HEK293T (cell line): ENCODE data around the gene BCL3.
"Not testable (repeated sequence)": the region's sequence is repeated elsewhere in the genome, so short reads cannot be mapped to it uniquely, and the experiment has no call there.

Experiments used
- CTCF ChIA-PET: fragments of 350-600 bp; formaldehyde crosslinking; extraction: SDS; loops from one replicate; lab custom pipeline; 2021; ENCODE audit warnings: antibody characterized with exemption, inconsistent platforms; lab: Yijun Ruan, JAX
- POLR2A ChIA-PET: fragments of 350-600 bp; formaldehyde crosslinking; extraction: SDS; loops from one replicate; lab custom pipeline; 2020; ENCODE audit warnings: antibody characterized with exemption, inconsistent platforms; lab: Yijun Ruan, JAX
- DNase-seq: peaks from one replicate; pipeline ENCODE4 v3.0.0; 2012; ENCODE audit warnings: mixed read lengths; ENCODE audit errors: extremely low spot score
- ARNT ChIP-seq: fragments of 450-650 bp; IDR thresholded peaks from 2 replicates; pipeline ENCODE4 v1.6.1; 2017; ENCODE audit warnings: mild to moderate bottlenecking
- BHLHE40 ChIP-seq: fragments of 450-650 bp; IDR thresholded peaks from 2 replicates; pipeline ENCODE4 v1.6.1; 2016; ENCODE audit warnings: mild to moderate bottlenecking, moderate library complexity, borderline replicate concordance
- CTBP1 ChIP-seq: fragments of 450-650 bp; IDR thresholded peaks from 2 replicates; pipeline ENCODE4 v1.6.1; 2016; ENCODE audit warnings: borderline replicate concordance
- ELF4 ChIP-seq: fragments of 450-650 bp; IDR thresholded peaks from 2 replicates; pipeline ENCODE4 v1.6.1; 2017; ENCODE audit warnings: antibody characterized with exemption
- FOXA1 ChIP-seq: fragments of 450-650 bp; IDR thresholded peaks from 2 replicates; pipeline ENCODE4 v1.6.1; 2016; ENCODE audit warnings: mild to moderate bottlenecking
- FOXK2 ChIP-seq: fragments of 450-650 bp; IDR thresholded peaks from 2 replicates; pipeline ENCODE4 v1.6.1; 2016; ENCODE audit warnings: mild to moderate bottlenecking
- FOXM1 ChIP-seq: fragments of 450-650 bp; IDR thresholded peaks from 2 replicates; pipeline ENCODE4 v1.6.1; 2017; ENCODE audit warnings: mild to moderate bottlenecking, borderline replicate concordance
- HDGF ChIP-seq: fragments of 450-650 bp; IDR thresholded peaks from 2 replicates; pipeline ENCODE4 v1.6.1; 2017; ENCODE audit warnings: antibody characterized with exemption, borderline replicate concordance
- L3MBTL2 ChIP-seq: fragments of 450-650 bp; conservative IDR thresholded peaks from 2 replicates; pipeline ENCODE4 v1.6.1; 2016; ENCODE audit warnings: mild to moderate bottlenecking
- LEF1 ChIP-seq: fragments of 450-650 bp; IDR thresholded peaks from 2 replicates; pipeline ENCODE4 v1.6.1; 2017; ENCODE audit warnings: mild to moderate bottlenecking, borderline replicate concordance
- NFRKB ChIP-seq: fragments of 450-650 bp; IDR thresholded peaks from 2 replicates; pipeline ENCODE4 v1.6.1; 2016; ENCODE audit warnings: mild to moderate bottlenecking, moderate library complexity
- SP1 ChIP-seq: fragments of 450-650 bp; IDR thresholded peaks from 2 replicates; pipeline ENCODE4 v1.6.1; 2017
- SUZ12 ChIP-seq: fragments of 450-650 bp; IDR thresholded peaks from 2 replicates; pipeline ENCODE4 v1.6.1; 2016; ENCODE audit warnings: mild to moderate bottlenecking
- TARDBP ChIP-seq: fragments of 450-650 bp; IDR thresholded peaks from 2 replicates; pipeline ENCODE4 v1.6.1; 2016
- ZNF384 ChIP-seq: fragments of 450-650 bp; IDR thresholded peaks from 2 replicates; pipeline ENCODE4 v1.6.1; 2016
- TF ChIP-seq, protein P1 (sequence below): fragments of 450-650 bp; IDR thresholded peaks from 2 replicates; pipeline ENCODE4 v1.6.1; 2016

BCL3 gene

DNA sequence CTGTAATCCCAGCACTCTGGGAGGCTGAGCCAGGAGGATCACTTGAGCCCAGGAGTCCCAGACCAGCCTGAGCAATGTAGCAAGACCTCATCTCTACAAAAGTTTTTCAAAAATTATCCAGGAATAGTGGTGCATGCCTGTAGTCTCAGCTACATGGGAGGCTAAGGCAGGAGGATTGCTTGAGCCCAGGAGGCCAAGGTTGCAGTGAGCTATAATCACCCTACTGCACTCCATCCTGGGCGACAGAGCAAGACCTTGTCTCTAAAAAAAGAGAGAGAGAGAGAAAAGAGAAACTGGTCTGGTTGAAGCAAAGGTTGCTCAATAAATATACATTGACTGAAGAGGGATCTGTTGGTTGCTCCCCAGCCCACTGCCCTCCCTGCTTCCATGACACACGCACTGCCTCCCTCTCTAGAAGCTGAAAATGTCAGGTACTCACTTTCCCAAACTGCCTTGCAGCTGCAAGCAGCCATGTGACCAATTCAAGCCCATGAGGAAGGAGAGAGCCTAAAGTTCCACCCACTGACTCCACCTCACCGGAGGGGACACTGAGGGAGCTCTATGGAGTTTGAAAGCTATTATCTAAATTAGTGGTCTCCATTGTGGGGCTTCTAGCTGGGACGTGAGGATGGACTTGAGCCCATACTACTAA lies 35.5 kb upstream of the BCL3 start:
- CTCF ChIA-PET, result interaction anchor here (1.2 to 1.9 kb wide), 3 partner anchors 9 to 58 kb away, joined by 4 to 5 read pairs (median 5); no protein-coding TSS in a partner anchor
- POLR2A ChIA-PET, result no interaction called here
- TF ChIP-seq ELF4, result no peak
- no peak for TF ChIP-seq FOXM1
- no peak for TF ChIP-seq NFRKB
- no peak for TF ChIP-seq SP1
- TF ChIP-seq CTBP1, result no peak
- TF ChIP-seq LEF1, result no peak
- no peak for TF ChIP-seq L3MBTL2
- no peak for TF ChIP-seq ARNT
- no peak for TF ChIP-seq FOXK2
- TF ChIP-seq FOXA1, result no peak
- TF ChIP-seq, protein P1, sequence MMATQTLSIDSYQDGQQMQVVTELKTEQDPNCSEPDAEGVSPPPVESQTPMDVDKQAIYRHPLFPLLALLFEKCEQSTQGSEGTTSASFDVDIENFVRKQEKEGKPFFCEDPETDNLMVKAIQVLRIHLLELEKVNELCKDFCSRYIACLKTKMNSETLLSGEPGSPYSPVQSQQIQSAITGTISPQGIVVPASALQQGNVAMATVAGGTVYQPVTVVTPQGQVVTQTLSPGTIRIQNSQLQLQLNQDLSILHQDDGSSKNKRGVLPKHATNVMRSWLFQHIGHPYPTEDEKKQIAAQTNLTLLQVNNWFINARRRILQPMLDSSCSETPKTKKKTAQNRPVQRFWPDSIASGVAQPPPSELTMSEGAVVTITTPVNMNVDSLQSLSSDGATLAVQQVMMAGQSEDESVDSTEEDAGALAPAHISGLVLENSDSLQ, result no peak
- no peak for TF ChIP-seq SUZ12
- no peak for TF ChIP-seq HDGF
- TF ChIP-seq TARDBP, result no peak
- no peak for TF ChIP-seq ZNF384
- DNase-seq, result no peak

DNA sequence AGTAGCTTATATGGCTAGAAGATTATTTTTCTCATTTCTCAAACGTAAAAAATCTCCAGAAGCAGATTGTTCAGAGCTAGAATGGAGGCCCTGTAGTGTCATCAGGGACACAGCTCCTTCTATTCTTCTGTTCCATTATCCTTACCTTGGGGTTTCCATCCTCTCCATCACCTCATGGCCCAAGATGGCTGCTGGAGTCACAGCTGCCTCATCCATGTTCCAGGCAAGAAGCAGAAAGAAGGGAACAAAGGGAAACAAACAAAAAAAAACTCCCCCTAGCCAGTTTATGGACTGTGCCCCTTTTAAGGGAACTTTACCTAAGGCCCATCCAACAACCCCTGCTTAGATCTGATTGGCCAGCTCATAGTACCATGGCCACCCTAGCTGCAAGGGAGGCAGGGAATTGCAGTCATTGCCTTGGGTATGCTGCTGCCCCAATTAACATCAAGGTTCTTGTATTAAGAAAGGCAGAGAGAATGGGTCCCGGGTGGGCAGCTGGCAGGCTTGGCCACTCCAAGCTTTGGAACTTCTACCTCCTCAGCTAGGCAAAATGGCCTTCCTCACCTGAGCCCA lies 33.8 kb upstream of the BCL3 start:
- POLR2A ChIA-PET, result no interaction called here

GRCh38 chr19:44717603-44718002 lies 30.9 kb upstream of the BCL3 start:
- POLR2A ChIA-PET, result no interaction called here
- CTCF ChIA-PET, result interaction anchor here (0.9 kb wide), 1 partner anchor 40 kb away, joined by 3 read pairs; no protein-coding TSS in a partner anchor
- TF ChIP-seq FOXK2 (no peak), ELF4 (no peak), FOXA1 (no peak), SUZ12 (no peak), CTBP1 (no peak), LEF1 (no peak), L3MBTL2 (no peak), BHLHE40 (no peak), ZNF384 (no peak; the same call in 1 of the 2 replicates), HDGF (no peak), NFRKB (no peak), FOXM1 (no peak), ARNT (no peak), SP1 (no peak)
- TF ChIP-seq, protein P1, result no peak
- no peak for DNase-seq

More for the DNA sequence above, 33.8 kb upstream of the BCL3 start:
- DNase-seq, result no peak
- TF ChIP-seq SP1 (no peak), HDGF (no peak), L3MBTL2 (no peak), SUZ12 (no peak), ARNT (no peak), LEF1 (no peak), FOXA1 (no peak), TARDBP (no peak), NFRKB (no peak), ELF4 (no peak), ZNF384 (no peak)
- TF ChIP-seq, protein P1, result no peak
- CTCF ChIA-PET, result interaction anchor here (0.6 to 0.8 kb wide), 2 partner anchors 56 to 144 kb away, joined by 3 to 6 read pairs; no protein-coding TSS in a partner anchor

DNA sequence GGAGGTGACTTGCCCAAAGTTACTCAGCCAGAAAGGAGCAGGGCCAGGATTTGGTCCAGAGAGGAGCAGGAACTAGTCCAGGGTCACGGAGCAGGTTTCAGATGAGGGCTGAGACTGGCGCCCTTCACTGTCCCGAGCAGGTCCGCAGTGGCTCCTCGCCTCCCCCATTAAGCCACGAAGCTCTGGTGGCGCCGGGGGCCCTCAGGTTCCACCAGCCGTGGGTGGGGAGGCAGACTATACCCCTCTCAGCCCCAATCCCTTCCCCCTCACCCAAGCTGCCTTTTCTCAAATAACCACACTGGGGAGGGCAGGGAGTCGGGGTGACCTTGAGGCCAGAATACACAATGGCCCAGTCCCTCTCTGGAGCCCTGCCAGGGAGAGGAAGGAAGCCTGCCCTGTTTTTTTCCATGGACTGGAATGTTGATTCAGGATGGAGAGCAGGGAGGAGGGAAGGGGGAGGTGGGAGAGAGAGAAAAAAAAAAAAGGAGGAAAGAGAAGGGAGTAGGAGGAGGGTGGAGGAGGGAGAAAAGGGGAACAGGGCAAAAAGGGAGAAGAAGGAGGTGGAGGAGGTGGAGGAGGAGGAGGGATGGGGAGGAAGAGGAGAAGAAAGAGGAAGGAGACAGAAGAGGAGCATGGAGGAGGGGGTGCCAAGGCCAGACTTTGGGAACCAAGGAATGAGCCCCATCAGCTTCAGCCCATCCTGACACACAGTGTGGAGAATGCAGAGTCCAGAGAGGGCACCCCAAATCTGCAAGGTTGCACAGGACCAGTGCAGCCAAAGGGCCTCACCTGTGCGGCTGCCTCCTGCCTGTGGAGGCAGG lies 29.9 kb upstream of the BCL3 start:
- ChIA-PET CTCF (interaction anchor here (0.9 to 1.5 kb wide), 2 partner anchors 39 to 52 kb away, joined by 3 to 5 read pairs; no protein-coding TSS in a partner anchor), POLR2A (no interaction called here)
- no peak for DNase-seq
- 0 out of 2 replicates have a peak, but pooled peaks have one; percentile 29 for TF ChIP-seq ZNF384
- TF ChIP-seq NFRKB, result no peak

- TF ChIP-seq CTBP1 (no peak), SP1 (no peak), TARDBP (no peak), NFRKB (no peak), HDGF (no peak), ARNT (no peak), FOXA1 (no peak), L3MBTL2 (no peak), LEF1 (no peak), BHLHE40 (no peak), SUZ12 (no peak), FOXK2 (no peak), ELF4 (no peak)
- TF ChIP-seq, protein P1, result no peak
- ChIA-PET POLR2A (no interaction called here), CTCF (interaction anchor here (1.5 kb wide), 1 partner anchor 51 kb away, joined by 5 read pairs; no protein-coding TSS in a partner anchor)
- DNase-seq, result no peak
Observed at GRCh38 chr19:44719262-44719701, 29.2 kb upstream of the BCL3 start.

DNA sequence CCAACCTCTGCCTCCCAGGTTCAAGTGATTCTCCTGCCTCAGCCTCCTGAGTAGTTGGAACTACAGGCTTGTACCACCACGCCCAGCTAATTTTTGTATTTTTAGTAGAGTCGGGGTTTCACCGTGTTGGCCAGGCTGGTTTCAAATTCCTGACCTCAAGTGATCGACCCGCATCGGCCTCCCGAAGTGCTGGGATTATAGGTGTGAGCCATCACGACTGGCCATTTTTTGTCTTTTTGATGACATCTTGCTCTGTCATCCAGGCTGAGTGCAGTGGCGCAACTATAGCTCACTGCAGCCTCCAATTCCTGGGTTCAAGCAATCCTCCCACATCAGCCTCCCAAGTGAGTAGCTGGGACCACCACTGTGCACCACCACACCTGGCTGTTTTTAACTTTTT lies 28.1 kb upstream of the BCL3 start:
- POLR2A ChIA-PET, DNase-seq: not testable (repeated sequence)
- CTCF ChIA-PET, result interaction anchor here (0.7 to 1.1 kb wide), 2 partner anchors 31 to 67 kb away, joined by 3 to 4 read pairs; no protein-coding TSS in a partner anchor
